Adrenal gland (tissue), 5 donors: ENCODE measurements around the gene CSPG5.

Experiments
- CTCF ChIP-seq, 6 experiments: fragments of 450-650 bp in 4 of 6; fragments of 200-600 bp in 2 of 6; sonication (generic) in 1 of 6; IDR thresholded peaks; 1 replicate in 5 of 6; 2 replicates in 1 of 6; pipeline versions ENCODE4 v1.5.1 to v1.8.0; 2016 to 2021; ENCODE audit warnings: antibody characterized with exemption in 6 of 6, mild to moderate bottlenecking in 2 of 6, moderate library complexity in 1 of 6
- POLR2A ChIP-seq, 2 donors: fragments of 450-650 bp; IDR thresholded peaks; one replicate each; pipeline ENCODE4 v1.6.1; 2017; ENCODE audit warnings: antibody characterized with exemption in 2 of 2, mild to moderate bottlenecking in 2 of 2, moderate library complexity in 1 of 2
- donor health status: DM: no; HTN: no; CAD: no.

GRCh38 chr3:47542471-47543173 lies 36.0 kb downstream of the CSPG5 start:
- no peak for TF ChIP-seq CTCF (IDR thresholded peaks at IDR 0.05)
- TF ChIP-seq POLR2A (IDR thresholded peaks at IDR 0.05), result no peak
